ENCODE results near the gene TMEM119.
A peak's percentile ranks its signal among the peaks of the same experiment; 100 is the strongest.

TMEM119 gene

DNA sequence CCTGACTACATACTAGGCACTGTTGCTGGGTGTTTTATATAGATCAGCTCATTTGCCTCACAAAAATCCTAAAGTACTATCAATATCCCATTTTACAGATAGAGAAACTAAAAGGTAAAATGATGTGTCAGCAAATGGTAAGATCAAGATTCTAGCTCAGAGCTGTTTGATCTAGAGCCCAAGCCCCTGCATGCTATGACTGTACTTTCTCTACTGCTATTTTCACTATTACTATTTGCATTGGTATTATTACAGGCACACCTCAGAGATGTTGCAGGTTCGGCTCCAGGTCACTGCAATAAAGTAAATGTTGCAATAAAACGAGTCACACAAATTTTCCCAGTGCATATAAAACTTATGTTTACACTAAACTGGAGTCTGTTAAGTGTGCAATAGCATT lies 24.6 kb downstream of the TMEM119 start:
- no peak overlapping the region for H2AFZ ChIP-seq
- no peak overlapping the region for H3K27ac ChIP-seq
- TF ChIP-seq, protein P1, sequence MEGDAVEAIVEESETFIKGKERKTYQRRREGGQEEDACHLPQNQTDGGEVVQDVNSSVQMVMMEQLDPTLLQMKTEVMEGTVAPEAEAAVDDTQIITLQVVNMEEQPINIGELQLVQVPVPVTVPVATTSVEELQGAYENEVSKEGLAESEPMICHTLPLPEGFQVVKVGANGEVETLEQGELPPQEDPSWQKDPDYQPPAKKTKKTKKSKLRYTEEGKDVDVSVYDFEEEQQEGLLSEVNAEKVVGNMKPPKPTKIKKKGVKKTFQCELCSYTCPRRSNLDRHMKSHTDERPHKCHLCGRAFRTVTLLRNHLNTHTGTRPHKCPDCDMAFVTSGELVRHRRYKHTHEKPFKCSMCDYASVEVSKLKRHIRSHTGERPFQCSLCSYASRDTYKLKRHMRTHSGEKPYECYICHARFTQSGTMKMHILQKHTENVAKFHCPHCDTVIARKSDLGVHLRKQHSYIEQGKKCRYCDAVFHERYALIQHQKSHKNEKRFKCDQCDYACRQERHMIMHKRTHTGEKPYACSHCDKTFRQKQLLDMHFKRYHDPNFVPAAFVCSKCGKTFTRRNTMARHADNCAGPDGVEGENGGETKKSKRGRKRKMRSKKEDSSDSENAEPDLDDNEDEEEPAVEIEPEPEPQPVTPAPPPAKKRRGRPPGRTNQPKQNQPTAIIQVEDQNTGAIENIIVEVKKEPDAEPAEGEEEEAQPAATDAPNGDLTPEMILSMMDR (IDR thresholded peaks at IDR 0.05): no peak
- no peaks in the 10 kb centered on the region for H3K79me2 ChIP-seq
- no peaks in the 10 kb centered on the region for H3K27me3 ChIP-seq (ENCODE audit: control insufficient read depth, insufficient read depth, low read length)
- no peak overlapping the region for H3K4me3 ChIP-seq (ENCODE audit: low read depth, low read length)
- no peak overlapping the region for H3K4me2 ChIP-seq (ENCODE audit: low read length)
- no peaks in the 10 kb centered on the region for H3K9me3 ChIP-seq (ENCODE audit: control insufficient read depth, low read length)
- no peak overlapping the region for H3K9ac ChIP-seq
- no peaks in the 10 kb centered on the region for H3K4me1 ChIP-seq
- no peaks in the 10 kb centered on the region for H3K36me3 ChIP-seq (ENCODE audit: control insufficient read depth, insufficient read depth, low read length)

DNA sequence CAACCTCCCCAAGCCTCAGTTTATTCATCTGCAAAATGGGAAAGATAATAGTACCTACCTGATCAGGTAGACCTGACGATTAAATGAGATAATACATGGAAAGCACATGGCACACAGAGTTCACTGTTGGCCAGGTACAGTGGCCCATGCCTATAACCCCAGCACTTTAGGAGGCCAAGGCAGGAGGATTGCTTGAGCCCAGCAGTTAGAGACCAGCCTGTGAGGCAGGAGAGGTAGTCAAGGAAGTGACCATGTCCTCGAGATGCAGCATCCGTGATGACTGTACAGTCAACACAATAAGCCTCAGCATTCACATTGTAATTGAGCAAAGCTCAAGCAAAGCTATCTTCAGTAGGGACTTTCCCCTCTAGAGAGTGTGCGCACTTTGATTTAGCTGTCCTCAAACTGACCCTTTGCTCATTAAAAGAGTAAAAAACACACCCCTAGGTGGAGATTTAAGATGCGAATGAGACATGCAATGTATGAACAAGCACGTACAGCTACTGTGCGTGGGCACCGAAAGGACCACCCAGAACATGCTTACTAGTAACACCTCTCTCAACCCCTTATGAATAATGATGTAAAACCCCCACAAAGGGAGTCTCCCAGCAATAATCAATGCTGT lies 25.6 kb downstream of the TMEM119 start:
- no peak overlapping the region for H3K4me3 ChIP-seq (ENCODE audit: low read depth, low read length)

DNA sequence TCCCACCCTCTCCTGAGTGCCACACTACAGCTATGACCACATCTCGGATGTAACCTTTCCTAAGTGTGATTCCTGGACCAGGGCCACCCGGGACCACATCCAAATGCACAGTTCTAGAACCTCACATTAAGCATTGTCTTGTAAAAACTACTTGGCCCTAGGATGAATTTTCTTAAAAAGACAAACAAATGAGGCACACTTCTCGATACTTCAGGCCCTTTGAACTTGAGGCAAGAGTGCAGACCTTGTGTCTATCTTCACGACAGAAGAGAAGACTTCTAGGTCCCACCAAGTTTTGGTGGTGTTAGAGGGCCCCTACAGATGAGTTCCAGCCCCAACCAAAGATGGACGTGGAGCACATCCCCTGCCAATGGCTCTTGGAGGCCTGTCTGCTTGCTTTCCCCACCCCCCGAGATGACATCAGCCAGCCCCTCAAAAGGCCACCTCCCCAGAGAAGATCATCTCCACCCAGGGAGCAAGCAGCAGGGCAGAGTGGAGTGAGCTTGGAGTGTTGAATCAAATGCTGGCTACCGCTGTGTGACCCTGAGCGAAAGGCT lies 26.2 kb downstream of the TMEM119 start:
- Histone ChIP-seq H3K4me1 (no peaks in the 10 kb centered on the region), H3K27ac (no peak overlapping the region), H3K4me3 (ENCODE audit: low read depth, low read length) (no peak overlapping the region), H2AFZ (no peak overlapping the region), H3K79me2 (no peaks in the 10 kb centered on the region), H3K4me2 (ENCODE audit: low read length) (no peak overlapping the region), H3K36me3 (ENCODE audit: control insufficient read depth, insufficient read depth, low read length) (no peaks in the 10 kb centered on the region), H3K9me3 (ENCODE audit: control insufficient read depth, low read length) (no peaks in the 10 kb centered on the region), H3K27me3 (ENCODE audit: control insufficient read depth, insufficient read depth, low read length) (no peaks in the 10 kb centered on the region), H3K9ac (no peak overlapping the region)
- TF ChIP-seq, protein P1 (IDR thresholded peaks at IDR 0.05): no peak

More for the DNA sequence above, 25.6 kb downstream of the TMEM119 start:
- Histone ChIP-seq H2AFZ (no peak overlapping the region), H3K9ac (no peak overlapping the region), H3K27ac (no peak overlapping the region), H3K4me1 (no peaks in the 10 kb centered on the region), H3K79me2 (no peaks in the 10 kb centered on the region), H3K27me3 (ENCODE audit: control insufficient read depth, insufficient read depth, low read length) (no peaks in the 10 kb centered on the region), H3K36me3 (ENCODE audit: control insufficient read depth, insufficient read depth, low read length) (no peaks in the 10 kb centered on the region), H3K4me2 (ENCODE audit: low read length) (no peak overlapping the region), H3K9me3 (ENCODE audit: control insufficient read depth, low read length) (no peaks in the 10 kb centered on the region)
- TF ChIP-seq, protein P1 (IDR thresholded peaks at IDR 0.05): no peak

DNA sequence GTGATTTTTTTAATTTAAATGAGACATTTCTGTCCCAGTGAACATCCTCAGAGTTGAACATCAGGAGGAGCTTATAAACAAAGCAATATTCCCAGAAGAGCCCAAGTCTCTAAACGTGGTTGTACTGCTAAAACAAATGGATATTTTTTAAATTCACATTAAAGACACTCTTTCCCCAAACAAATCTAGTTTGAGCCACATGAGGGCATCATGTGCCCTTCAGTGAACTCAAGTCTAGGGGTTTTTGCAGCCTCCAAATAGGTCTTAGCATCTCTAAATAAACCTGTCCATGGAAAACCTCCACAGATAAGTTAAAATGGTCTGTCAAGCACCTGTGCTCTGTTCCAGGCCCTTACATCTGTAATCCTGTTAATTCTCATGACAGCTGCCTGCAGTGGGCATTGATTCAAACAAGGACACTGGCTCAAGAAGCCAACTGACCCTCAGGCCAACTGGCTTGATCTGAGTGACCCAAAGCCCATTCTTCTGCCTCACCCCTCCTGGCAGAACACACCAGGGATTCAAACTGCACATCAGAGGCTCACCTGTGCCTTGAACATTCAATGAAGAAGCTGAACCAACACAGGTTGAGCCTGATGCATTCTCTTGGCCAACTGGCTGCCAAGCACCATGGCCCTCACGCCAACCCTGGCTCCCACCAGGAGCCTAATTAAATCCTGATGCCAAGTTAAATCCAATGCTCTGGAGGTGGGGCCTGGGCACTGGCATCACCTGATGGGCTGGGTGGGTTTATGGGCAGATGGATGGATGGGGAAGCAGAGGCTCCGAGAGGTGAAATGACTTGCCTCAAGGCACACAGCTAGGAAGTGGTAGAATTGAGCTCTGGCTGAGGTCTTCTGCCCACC lies 26.9 kb downstream of the TMEM119 start:
- no peaks in the 10 kb centered on the region for H3K4me1 ChIP-seq
- H3K79me2 ChIP-seq: no peaks in the 10 kb centered on the region
- H3K4me2 ChIP-seq (ENCODE audit: low read length): no peak overlapping the region
- no peak overlapping the region for H3K9ac ChIP-seq
- TF ChIP-seq, protein P1 (IDR thresholded peaks at IDR 0.05): peak; percentile 16
- no peak overlapping the region for H3K4me3 ChIP-seq (ENCODE audit: low read depth, low read length)
- no peak overlapping the region for H3K27ac ChIP-seq
- H3K9me3 ChIP-seq (ENCODE audit: control insufficient read depth, low read length): no peaks in the 10 kb centered on the region
- no peaks in the 10 kb centered on the region for H3K27me3 ChIP-seq (ENCODE audit: control insufficient read depth, insufficient read depth, low read length)
- no peak overlapping the region for H2AFZ ChIP-seq
- no peaks in the 10 kb centered on the region for H3K36me3 ChIP-seq (ENCODE audit: control insufficient read depth, insufficient read depth, low read length)
